Anterior cingulate cortex (tissue), 58 donors: ENCODE measurements around the gene ANKRD2.

Experiments used
- DNase-seq, 58 donors: peaks; one replicate each; lab custom pipeline; 2025; lab: John Stamatoyannopoulos, UW

Gene ANKRD2

GRCh38 chr10:97590082-97590747 lies 17.6 kb downstream of the ANKRD2 start:
- DNase-seq = no peak

- DNase-seq = no peak
Measured at GRCh38 chr10:97590748-97591495, 18.3 kb downstream of the ANKRD2 start.

GRCh38 chr10:97593421-97593820 lies 20.8 kb downstream of the ANKRD2 start:
- no peak for DNase-seq

GRCh38 chr10:97596101-97597082 lies 23.8 kb downstream of the ANKRD2 start:
- DNase-seq = peak in 4 of 58 donors; percentile 7 to 43 (median 13)

- no peak for DNase-seq
Measured at GRCh38 chr10:97597778-97598177, 25.2 kb downstream of the ANKRD2 start.

- no peak for DNase-seq
Measured at GRCh38 chr10:97598407-97599271, 26.1 kb downstream of the ANKRD2 start.

GRCh38 chr10:97599272-97599619 lies 26.7 kb downstream of the ANKRD2 start:
- DNase-seq = no peak

GRCh38 chr10:97600616-97601015 lies 28.0 kb downstream of the ANKRD2 start:
- DNase-seq = no peak

GRCh38 chr10:97601268-97602215 lies 29.0 kb downstream of the ANKRD2 start:
- DNase-seq = peak in 36 of 58 donors; percentile 1 to 70 (median 32)

GRCh38 chr10:97607095-97607636 lies 34.6 kb downstream of the ANKRD2 start:
- peak in 30 of 58 donors; percentile 2 to 63 (median 21) for DNase-seq

- DNase-seq = no peak
Measured at GRCh38 chr10:97608991-97609561, 36.5 kb downstream of the ANKRD2 start.

- DNase-seq = no peak
Measured at GRCh38 chr10:97611473-97611872, 38.9 kb downstream of the ANKRD2 start.

GRCh38 chr10:97612386-97612785 lies 39.8 kb downstream of the ANKRD2 start:
- no peak for DNase-seq

GRCh38 chr10:97618285-97618684 lies 45.7 kb downstream of the ANKRD2 start:
- DNase-seq = no peak

- no peak for DNase-seq
Measured at GRCh38 chr10:97618733-97619132, 46.2 kb downstream of the ANKRD2 start.

- DNase-seq = no peak
Measured at GRCh38 chr10:97623277-97623676, 50.7 kb downstream of the ANKRD2 start.

GRCh38 chr10:97627731-97628130 lies 55.2 kb downstream of the ANKRD2 start:
- DNase-seq = no peak

GRCh38 chr10:97628228-97628627 lies 55.6 kb downstream of the ANKRD2 start:
- no peak for DNase-seq
